ENCODE data around the gene FLT3. TPM values are rescaled to one million over a fixed set of nuclear protein-coding genes. Genes with fewer than 3 reads are reported as not detected.

The FLT3 gene
- total and polyA plus RNA-seq, 9 of the 15 experiments (the other 6 are each of a cell fraction or from before 2014, with no cell fraction given): not detected

- FAIRE-seq: no peak
- H3K4me2 ChIP-seq (ENCODE audit: insufficient read depth, low read length): no peak overlapping the region
- peaks cover 0 to 4% of the 10 kb centered on the region in 2 experiments; a peak in 2 of 5 replicates for H3K4me1 ChIP-seq (replicated peaks in 1 of 2; ENCODE audit: control insufficient read depth in 2 of 2, insufficient read depth in 2 of 2, low read length in 2 of 2)
- WGBS (ENCODE audit: insufficient coverage, low coverage, missing lambda C conversion rate): 65% methylated on average over 10 of the region's 11 CpGs
- H4K20me1 ChIP-seq (replicated peaks; ENCODE audit: control insufficient read depth, insufficient read depth, low read length): no peaks in the 10 kb centered on the region
- no peaks in the 10 kb centered on the region for H3K36me3 ChIP-seq (ENCODE audit: control insufficient read depth, insufficient read depth, low read length)
- H3K9ac ChIP-seq (ENCODE audit: insufficient read depth in 1 of 2, low read depth in 2 of 2, low read length in 2 of 2): no peak overlapping the region
- peaks cover 4% of the 10 kb centered on the region; the same call in 2 of the 3 replicates for H3K79me2 ChIP-seq (ENCODE audit: control insufficient read depth, insufficient read depth, low read length)
- ATAC-seq: no peak
- BruUV-seq (replicated peaks): no TSS peak
- no peak overlapping the region for H3K4me3 ChIP-seq
- H3K9me1 ChIP-seq (ENCODE audit: control insufficient read depth, insufficient read depth, low read length): no peaks in the 10 kb centered on the region
- H3K9me3 ChIP-seq (replicated peaks; ENCODE audit: control insufficient read depth, insufficient read depth, low read depth, low read length): no peaks in the 10 kb centered on the region
- POLR2A ChIA-PET: interaction anchor here (0.6 kb wide), 1 partner anchor 12 kb away, joined by 3 read pairs; no protein-coding TSS in a partner anchor
- no peak for DNase-seq (ENCODE audit: extremely low read depth in 1 of 4, low spot score in 3 of 4)
- intact Hi-C loops (cut with micrococcal nuclease) (loop anchor here (10.0 kb wide), 1 partner anchor 163 kb away; no protein-coding TSS in a partner anchor), in situ Hi-C loops (cut with MboI) (no loop called here)
- no peak overlapping the region for H2AFZ ChIP-seq (ENCODE audit: low read depth, low read length)
- no peak overlapping the region for H3K27ac ChIP-seq (ENCODE audit: extremely low read depth, low read depth, low read length)
- CTCF ChIA-PET (ENCODE audit: low intra/inter-chr PET ratio): no interaction called here
- H3K27me3 ChIP-seq (ENCODE audit: control insufficient read depth in 2 of 2, insufficient read depth in 2 of 2, low read length in 2 of 2): no peaks in the 10 kb centered on the region
- TF ChIP-seq ZNF431 (CRISPR knock-in tag; IDR thresholded peaks at IDR 0.05) (no peak), GMEB1 (CRISPR knock-in tag; IDR thresholded peaks at IDR 0.05) (no peak), ZBTB2 (IDR thresholded peaks at IDR 0.05) (no peak), MEF2D (tag; conservative IDR thresholded peaks at IDR 0.05; ENCODE audit: low read depth) (no peak), PRPF4 (IDR thresholded peaks at IDR 0.05; ENCODE audit: insufficient read depth, low read depth, low read length, poor library complexity, severe bottlenecking) (no peak), BMI1 (IDR thresholded peaks at IDR 0.05; ENCODE audit: low read length) (no peak), MGA (IDR thresholded peaks at IDR 0.05) (no peak), LCOR (CRISPR knock-in tag; IDR thresholded peaks at IDR 0.05) (no peak)
Observed at GRCh38 chr13:28131646-28132045, 31.3 kb upstream of the FLT3 start.

All from K562 (cell line).